H1 (cell line): Measurements from ENCODE around the gene COMMD1. TPM values are rescaled to one million over a fixed set of nuclear protein-coding genes. Genes with fewer than 3 reads are reported as not detected.

Experiments
- TCF12 ChIP-seq: IDR thresholded peaks from 2 replicates; pipeline ENCODE4 v1.6.1; 2011; ENCODE audit warnings: low read depth, mild to moderate bottlenecking, low read length
- polyA plus RNA-seq, 7 experiments: library from polyadenylated mRNA; depleted of rRNA in 3 of 7; stranded (reverse) in 5 of 7; unstranded in 2 of 7; fragments of >200 nt in 5 of 7; fragments of 200-250 nt in 2 of 7; gene quantifications; 1 replicate in 5 of 7; 2 replicates in 1 of 7; 4 replicates in 1 of 7; pipeline versions ENCODE4 v1.2.1 to v1.2.3, GENCODE V29; 2011 to 2013; ENCODE audit warnings: missing spikeins in 2 of 7, mixed read lengths in 2 of 7
- total RNA-seq: library from RNA; stranded (reverse); fragmentation: NEBNext Ultra II Directional; extraction: Animal tissue kit (Norgen Biotek cat#: 25700); gene quantifications from 2 replicates; pipeline ENCODE4 v1.2.1, GENCODE V29; 2021

COMMD1 gene
- total and polyA plus RNA-seq, 2 of the 8 experiments (the other 6 are each of a cell fraction or from before 2014, with no cell fraction given) = 23.5 to 28.3 TPM

- TF ChIP-seq TCF12 = no peak
These were observed 108.2 kb downstream of the COMMD1 start (continued) for GRCh38 chr2:62013641-62014040.
